ENCODE results near the gene IQGAP2.

Gene IQGAP2

GRCh38 chr5:76489877-76490688, 87.0 kb downstream of the IQGAP2 start:
- no peaks in the 10 kb centered on the region for H3K9me3 Mint-ChIP-seq
- H3K36me3 Mint-ChIP-seq, result peaks cover 9% of the 10 kb centered on the region
- DNase-seq, result no peak
- no peak overlapping the region for H3K27ac Mint-ChIP-seq
- no peak overlapping the region for H3K4me3 Mint-ChIP-seq
- H3K4me1 Mint-ChIP-seq, result peaks cover 15% of the 10 kb centered on the region
- CTCF ChIA-PET, result no interaction called here
- no peaks in the 10 kb centered on the region for H3K27me3 Mint-ChIP-seq

GRCh38 chr5:76490960-76491359, 87.9 kb downstream of the IQGAP2 start:
- Mint-ChIP-seq H3K27me3 (no peaks in the 10 kb centered on the region), H3K27ac (no peak overlapping the region), H3K4me1 (peaks cover 18% of the 10 kb centered on the region), H3K36me3 (peaks cover 9% of the 10 kb centered on the region), H3K4me3 (no peak overlapping the region), H3K9me3 (no peaks in the 10 kb centered on the region)
- no peak for DNase-seq
- CTCF ChIA-PET, result no interaction called here

GRCh38 chr5:76492819-76493189, 89.7 kb downstream of the IQGAP2 start:
- peaks cover 12% of the 10 kb centered on the region for H3K36me3 Mint-ChIP-seq
- no peaks in the 10 kb centered on the region for H3K9me3 Mint-ChIP-seq
- H3K27me3 Mint-ChIP-seq, result no peaks in the 10 kb centered on the region
- H3K4me3 Mint-ChIP-seq, result no peak overlapping the region
- DNase-seq, result no peak
- CTCF ChIA-PET, result no interaction called here
- no peak overlapping the region for H3K27ac Mint-ChIP-seq
- peaks cover 24% of the 10 kb centered on the region for H3K4me1 Mint-ChIP-seq

- no peaks in the 10 kb centered on the region for H3K27me3 Mint-ChIP-seq
- peaks cover 29% of the 10 kb centered on the region for H3K4me1 Mint-ChIP-seq
- CTCF ChIA-PET, result no interaction called here
- H3K9me3 Mint-ChIP-seq, result no peaks in the 10 kb centered on the region
- no peak for DNase-seq
- no peak overlapping the region for H3K4me3 Mint-ChIP-seq
- peaks cover 12% of the 10 kb centered on the region for H3K36me3 Mint-ChIP-seq
- no peak overlapping the region for H3K27ac Mint-ChIP-seq
Observed at GRCh38 chr5:76493190-76493837, 90.2 kb downstream of the IQGAP2 start.

GRCh38 chr5:76494201-76494600, 91.1 kb downstream of the IQGAP2 start:
- H3K4me3 Mint-ChIP-seq, result no peak overlapping the region
- CTCF ChIA-PET, result interaction anchor here (0.6 kb wide), 1 partner anchor 43 kb away, joined by 3 read pairs; no protein-coding TSS in a partner anchor
- H3K27ac Mint-ChIP-seq, result no peak overlapping the region
- no peaks in the 10 kb centered on the region for H3K9me3 Mint-ChIP-seq
- no peak for DNase-seq
- H3K4me1 Mint-ChIP-seq, result peaks cover 29% of the 10 kb centered on the region
- H3K36me3 Mint-ChIP-seq, result peaks cover 12% of the 10 kb centered on the region
- H3K27me3 Mint-ChIP-seq, result no peaks in the 10 kb centered on the region

- no peak overlapping the region for H3K4me3 Mint-ChIP-seq
- CTCF ChIA-PET, result no interaction called here
- peaks cover 26% of the 10 kb centered on the region for H3K4me1 Mint-ChIP-seq
- no peak for DNase-seq
- H3K27ac Mint-ChIP-seq, result no peak overlapping the region
- H3K27me3 Mint-ChIP-seq, result no peaks in the 10 kb centered on the region
- no peaks in the 10 kb centered on the region for H3K9me3 Mint-ChIP-seq
- peaks cover 6% of the 10 kb centered on the region for H3K36me3 Mint-ChIP-seq
Observed at GRCh38 chr5:76495870-76496269, 92.8 kb downstream of the IQGAP2 start.

GRCh38 chr5:76497065-76497460, 94.0 kb downstream of the IQGAP2 start:
- H3K27ac Mint-ChIP-seq, result no peak overlapping the region
- H3K36me3 Mint-ChIP-seq, result peaks cover 4% of the 10 kb centered on the region
- no peaks in the 10 kb centered on the region for H3K27me3 Mint-ChIP-seq
- H3K4me1 Mint-ChIP-seq, result peaks cover 24% of the 10 kb centered on the region
- DNase-seq, result no peak
- H3K9me3 Mint-ChIP-seq, result no peaks in the 10 kb centered on the region
- no peak overlapping the region for H3K4me3 Mint-ChIP-seq
- CTCF ChIA-PET, result no interaction called here

GRCh38 chr5:76497986-76498717, 95.1 kb downstream of the IQGAP2 start:
- Mint-ChIP-seq H3K36me3 (peaks cover 3% of the 10 kb centered on the region), H3K27ac (no peak overlapping the region), H3K27me3 (no peaks in the 10 kb centered on the region), H3K9me3 (no peaks in the 10 kb centered on the region), H3K4me1 (peaks cover 21% of the 10 kb centered on the region), H3K4me3 (no peak overlapping the region)
- CTCF ChIA-PET, result no interaction called here
- DNase-seq, result no peak

GRCh38 chr5:76499507-76500161, 96.5 kb downstream of the IQGAP2 start:
- Mint-ChIP-seq H3K36me3 (peaks cover 3% of the 10 kb centered on the region), H3K4me1 (peaks cover 22% of the 10 kb centered on the region), H3K27ac (no peak overlapping the region), H3K9me3 (no peaks in the 10 kb centered on the region), H3K4me3 (no peak overlapping the region), H3K27me3 (no peaks in the 10 kb centered on the region)
- CTCF ChIA-PET, result interaction anchor here (1.0 kb wide), 1 partner anchor 44 kb away, joined by 3 read pairs; no protein-coding TSS in a partner anchor
- no peak for DNase-seq

GRCh38 chr5:76500633-76501393, 97.7 kb downstream of the IQGAP2 start:
- no peak overlapping the region for H3K27ac Mint-ChIP-seq
- peaks cover 29% of the 10 kb centered on the region for H3K4me1 Mint-ChIP-seq
- H3K4me3 Mint-ChIP-seq, result no peak overlapping the region
- DNase-seq, result no peak
- H3K9me3 Mint-ChIP-seq, result no peaks in the 10 kb centered on the region
- H3K36me3 Mint-ChIP-seq, result peaks cover 6% of the 10 kb centered on the region
- no peaks in the 10 kb centered on the region for H3K27me3 Mint-ChIP-seq
- CTCF ChIA-PET, result interaction anchor here (1.0 kb wide), 1 partner anchor 43 kb away, joined by 3 read pairs; no protein-coding TSS in a partner anchor

- H3K27ac Mint-ChIP-seq, result no peak overlapping the region
- no peak overlapping the region for H3K4me3 Mint-ChIP-seq
- DNase-seq, result no peak
- H3K36me3 Mint-ChIP-seq, result peaks cover 8% of the 10 kb centered on the region
- CTCF ChIA-PET, result no interaction called here
- no peaks in the 10 kb centered on the region for H3K9me3 Mint-ChIP-seq
- peaks cover 21% of the 10 kb centered on the region for H3K4me1 Mint-ChIP-seq
- H3K27me3 Mint-ChIP-seq, result no peaks in the 10 kb centered on the region
Observed at GRCh38 chr5:76503929-76504328, 100.8 kb downstream of the IQGAP2 start.

GRCh38 chr5:76504901-76505564, 101.9 kb downstream of the IQGAP2 start:
- CTCF ChIA-PET, result interaction anchor here (1.3 to 1.4 kb wide), 2 partner anchors 8 to 39 kb away, joined by 3 to 4 read pairs; no protein-coding TSS in a partner anchor
- Mint-ChIP-seq H3K9me3 (no peaks in the 10 kb centered on the region), H3K27ac (no peak overlapping the region), H3K4me1 (peaks cover 21% of the 10 kb centered on the region), H3K4me3 (no peak overlapping the region), H3K36me3 (peaks cover 9% of the 10 kb centered on the region), H3K27me3 (no peaks in the 10 kb centered on the region)
- DNase-seq, result no peak

GRCh38 chr5:76513476-76513875, 110.4 kb downstream of the IQGAP2 start:
- no peak overlapping the region for H3K27ac Mint-ChIP-seq
- H3K27me3 Mint-ChIP-seq, result no peaks in the 10 kb centered on the region

More at GRCh38 chr5:76513476-76513875, 110.4 kb downstream of the IQGAP2 start:
- Mint-ChIP-seq H3K4me3 (no peak overlapping the region), H3K4me1 (peaks cover 3% of the 10 kb centered on the region), H3K36me3 (peaks cover 20% of the 10 kb centered on the region), H3K9me3 (peaks cover 3% of the 10 kb centered on the region)
- DNase-seq, result no peak
- CTCF ChIA-PET, result interaction anchor here (1.0 kb wide), 1 partner anchor 8 kb away, joined by 3 read pairs; no protein-coding TSS in a partner anchor

Data from activated naive CD4-positive, alpha-beta T cell treated with anti-CD3 and anti-CD28 coated beads, Interleukin-2, amount 10 ng/mL, durations not matched to agents 7 days and 5 days (primary cell).